HFF-Myc (cell line): ENCODE measurements around the gene GIGYF2.
"Not testable (repeated sequence)": the region's sequence is repeated elsewhere in the genome, so short reads cannot be mapped to it uniquely, and the experiment has no call there.

Source experiments
- DNase-seq: peaks from one replicate; pipeline ENCODE4 v3.0.0-alpha.2; 2011; ENCODE audit warnings: low read depth; ENCODE audit errors: extremely low read depth
- H3K4me3 ChIP-seq: replicated peaks from 2 replicates; pipeline ENCODE4 v1.5.1; 2011; ENCODE audit warnings: low read depth, mild to moderate bottlenecking, control low read depth, low read length
- TF ChIP-seq, protein P1 (sequence below): IDR thresholded peaks from 2 replicates; pipeline ENCODE4 v1.5.1; 2012; ENCODE audit warnings: mild to moderate bottlenecking, low read depth, low read length, control low read depth; ENCODE audit errors: missing control alignments

The GIGYF2 gene

GRCh38 chr2:232675381-232675780, 21.8 kb upstream of the GIGYF2 start:
- TF ChIP-seq, protein P1, sequence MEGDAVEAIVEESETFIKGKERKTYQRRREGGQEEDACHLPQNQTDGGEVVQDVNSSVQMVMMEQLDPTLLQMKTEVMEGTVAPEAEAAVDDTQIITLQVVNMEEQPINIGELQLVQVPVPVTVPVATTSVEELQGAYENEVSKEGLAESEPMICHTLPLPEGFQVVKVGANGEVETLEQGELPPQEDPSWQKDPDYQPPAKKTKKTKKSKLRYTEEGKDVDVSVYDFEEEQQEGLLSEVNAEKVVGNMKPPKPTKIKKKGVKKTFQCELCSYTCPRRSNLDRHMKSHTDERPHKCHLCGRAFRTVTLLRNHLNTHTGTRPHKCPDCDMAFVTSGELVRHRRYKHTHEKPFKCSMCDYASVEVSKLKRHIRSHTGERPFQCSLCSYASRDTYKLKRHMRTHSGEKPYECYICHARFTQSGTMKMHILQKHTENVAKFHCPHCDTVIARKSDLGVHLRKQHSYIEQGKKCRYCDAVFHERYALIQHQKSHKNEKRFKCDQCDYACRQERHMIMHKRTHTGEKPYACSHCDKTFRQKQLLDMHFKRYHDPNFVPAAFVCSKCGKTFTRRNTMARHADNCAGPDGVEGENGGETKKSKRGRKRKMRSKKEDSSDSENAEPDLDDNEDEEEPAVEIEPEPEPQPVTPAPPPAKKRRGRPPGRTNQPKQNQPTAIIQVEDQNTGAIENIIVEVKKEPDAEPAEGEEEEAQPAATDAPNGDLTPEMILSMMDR = no peak
- H3K4me3 ChIP-seq = no peak overlapping the region
- DNase-seq = no peak

DNA sequence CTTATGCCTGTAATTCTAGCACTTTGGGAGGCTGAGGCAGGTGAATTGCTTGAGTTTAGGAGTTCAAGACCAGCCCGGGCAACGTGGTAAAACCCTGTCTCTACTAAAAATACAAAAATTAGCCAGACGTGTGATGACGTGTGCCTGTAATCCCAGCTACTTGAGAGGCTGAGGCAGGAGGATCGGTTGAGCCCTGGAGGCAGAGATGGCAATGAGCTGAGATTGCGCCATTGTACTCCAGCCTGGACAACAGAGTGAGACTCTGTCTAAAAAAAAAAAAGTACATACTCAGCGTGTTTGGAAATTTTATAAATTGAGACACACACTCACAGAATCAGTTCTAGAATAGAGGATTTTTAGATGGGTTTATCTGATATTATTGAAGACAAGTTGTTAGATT, 17.1 kb upstream of the GIGYF2 start:
- DNase-seq = no peak
- TF ChIP-seq, protein P1 = no peak
- no peak overlapping the region for H3K4me3 ChIP-seq

DNA sequence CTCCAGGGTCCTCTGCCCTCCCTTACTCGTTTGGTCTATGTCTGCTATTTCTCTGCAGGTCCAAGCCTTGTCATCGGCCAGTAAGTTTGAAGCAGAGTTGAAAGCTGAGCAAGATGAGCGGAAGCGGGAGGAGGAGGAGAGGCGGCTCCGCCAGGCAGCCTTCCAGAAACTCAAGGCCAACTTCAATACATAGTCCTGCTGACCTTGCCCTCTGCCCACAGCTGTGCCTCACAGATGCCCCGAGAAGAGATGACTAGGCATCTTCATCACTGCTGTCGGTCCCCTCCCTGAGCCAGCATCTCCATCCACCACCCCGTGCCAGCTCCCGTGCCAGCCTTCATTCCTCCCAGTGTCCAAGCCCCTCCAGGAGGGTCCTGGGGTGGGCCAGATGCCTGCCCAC, 15.6 kb upstream of the GIGYF2 start:
- no peak for DNase-seq
- H3K4me3 ChIP-seq = no peak overlapping the region
- TF ChIP-seq, protein P1 = no peak

DNA sequence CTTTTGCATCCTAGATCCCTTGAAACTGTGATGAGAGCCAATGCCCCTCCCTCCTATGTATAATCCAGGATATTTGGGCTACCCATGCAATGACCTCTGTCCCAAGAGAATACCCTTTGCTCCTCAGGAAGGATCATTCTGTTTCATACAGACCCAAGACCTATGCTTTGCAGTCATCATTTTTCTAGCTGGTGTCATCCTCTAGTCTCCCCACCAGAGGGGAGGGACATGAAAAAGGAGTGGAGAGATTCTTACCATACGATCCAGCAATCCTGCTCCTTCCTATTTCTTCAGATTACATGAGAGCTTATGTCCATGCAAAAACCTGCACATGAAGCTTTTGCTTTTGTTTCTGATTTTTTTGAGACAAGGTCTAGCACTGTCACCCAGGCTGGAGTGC, 13.8 kb upstream of the GIGYF2 start:
- TF ChIP-seq, protein P1 = no peak
- no peak overlapping the region for H3K4me3 ChIP-seq
- no peak for DNase-seq

GRCh38 chr2:232685391-232685790, 11.7 kb upstream of the GIGYF2 start:
- DNase-seq = not testable (repeated sequence)

GRCh38 chr2:232687382-232688160, 9.6 kb upstream of the GIGYF2 start:
- DNase-seq = no peak
- no peak overlapping the region for H3K4me3 ChIP-seq
- TF ChIP-seq, protein P1 = no peak

More at GRCh38 chr2:232685391-232685790, 11.7 kb upstream of the GIGYF2 start:
- H3K4me3 ChIP-seq = not testable (repeated sequence)

GRCh38 chr2:232688201-232688600, 8.9 kb upstream of the GIGYF2 start:
- TF ChIP-seq, protein P1 = no peak
- no peak overlapping the region for H3K4me3 ChIP-seq
- no peak for DNase-seq
